ENCODE data around the gene SPRR1B. TPM values are rescaled to one million over a fixed set of nuclear protein-coding genes. Genes with fewer than 3 reads are reported as not detected.

Gene SPRR1B
- total and polyA plus RNA-seq, 2 of the 13 experiments (the other 11 are each of a cell fraction or from before 2014, with no cell fraction given) = not detected

Small RNA genes lying within 50 kb of the gene (small RNA-seq; reads per million reads assigned to genes)
- 0 reads per million in 3 experiments for gene AL356867.1 (ENCODE audit: insufficient read depth in 2 of 3, insufficient read length in 3 of 3, low read depth in 2 of 3, low replicate concordance in 1 of 3)
- 0 reads per million in 3 experiments for gene RF00322 (ENCODE audit: insufficient read depth in 2 of 3, insufficient read length in 3 of 3, low read depth in 2 of 3, low replicate concordance in 1 of 3)
- gene SPRR1A (ENCODE audit: insufficient read depth in 2 of 3, insufficient read length in 3 of 3, low read depth in 2 of 3, low replicate concordance in 1 of 3) = 0 reads per million in 3 experiments

Other genes starting within 250 kb of the SPRR1B start
- gene LCE1E, start 244.9 kb upstream of the SPRR1B start, total RNA-seq (2016; rRNA removed; fragmentation: Illumina TruSeq; extraction: Trizol) = not detected in 2 replicates
- 0.12 TPM in 2 replicates for gene LCE1E, start 244.9 kb upstream of the SPRR1B start, polyA plus RNA-seq (2011; rRNA removed)
- gene LCE1D, start 234.5 kb upstream of the SPRR1B start, total RNA-seq (2016; rRNA removed; fragmentation: Illumina TruSeq; extraction: Trizol) = not detected in 2 replicates
- gene LCE1D, start 234.5 kb upstream of the SPRR1B start, polyA plus RNA-seq (2011; rRNA removed) = not detected in 2 replicates
- gene LCE1C, start 224.6 kb upstream of the SPRR1B start, total RNA-seq (2016; rRNA removed; fragmentation: Illumina TruSeq; extraction: Trizol) = not detected in 2 replicates
- not detected in 2 replicates for gene LCE1C, start 224.6 kb upstream of the SPRR1B start, polyA plus RNA-seq (2011; rRNA removed)
- gene LCE1B, start 219.2 kb upstream of the SPRR1B start, total RNA-seq (2016; rRNA removed; fragmentation: Illumina TruSeq; extraction: Trizol) = not detected in 2 replicates
- not detected in 2 replicates for gene LCE1B, start 219.2 kb upstream of the SPRR1B start, polyA plus RNA-seq (2011; rRNA removed)
- gene LCE1A, start 203.7 kb upstream of the SPRR1B start, total RNA-seq (2016; rRNA removed; fragmentation: Illumina TruSeq; extraction: Trizol) = not detected in 2 replicates
- gene LCE1A, start 203.7 kb upstream of the SPRR1B start, polyA plus RNA-seq (2011; rRNA removed) = not detected in 2 replicates
- not detected in 2 replicates for gene LCE6A, start 188.3 kb upstream of the SPRR1B start, total RNA-seq (2016; rRNA removed; fragmentation: Illumina TruSeq; extraction: Trizol)
- gene LCE6A, start 188.3 kb upstream of the SPRR1B start, polyA plus RNA-seq (2011; rRNA removed) = not detected in 2 replicates
- gene LCE7A, start 171.2 kb upstream of the SPRR1B start, total RNA-seq (2016; rRNA removed; fragmentation: Illumina TruSeq; extraction: Trizol) = not detected in 2 replicates
- gene LCE7A, start 171.2 kb upstream of the SPRR1B start, polyA plus RNA-seq (2011; rRNA removed) = not detected in 2 replicates
- gene SMCP, start 152.9 kb upstream of the SPRR1B start, total RNA-seq (2016; rRNA removed; fragmentation: Illumina TruSeq; extraction: Trizol) = not detected in 2 replicates
- gene SMCP, start 152.9 kb upstream of the SPRR1B start, polyA plus RNA-seq (2011; rRNA removed) = not detected in 2 replicates
- gene IVL, start 122.7 kb upstream of the SPRR1B start, total RNA-seq (2016; rRNA removed; fragmentation: Illumina TruSeq; extraction: Trizol) = not detected in 2 replicates
- not detected in 2 replicates for gene IVL, start 122.7 kb upstream of the SPRR1B start, polyA plus RNA-seq (2011; rRNA removed)
- gene SPRR5, start 84.0 kb upstream of the SPRR1B start, total RNA-seq (2016; rRNA removed; fragmentation: Illumina TruSeq; extraction: Trizol) = not detected in 2 replicates
- not detected in 2 replicates for gene SPRR5, start 84.0 kb upstream of the SPRR1B start, polyA plus RNA-seq (2011; rRNA removed)
- gene SPRR4, start 60.6 kb upstream of the SPRR1B start, total RNA-seq (2016; rRNA removed; fragmentation: Illumina TruSeq; extraction: Trizol) = not detected in 2 replicates
- not detected in 2 replicates for gene SPRR4, start 60.6 kb upstream of the SPRR1B start, polyA plus RNA-seq (2011; rRNA removed)
- not detected in 2 replicates for gene SPRR1A, start 47.1 kb upstream of the SPRR1B start, total RNA-seq (2016; rRNA removed; fragmentation: Illumina TruSeq; extraction: Trizol)
- not detected in 2 replicates for gene SPRR1A, start 47.1 kb upstream of the SPRR1B start, polyA plus RNA-seq (2011; rRNA removed)
- gene SPRR3, start 29.5 kb upstream of the SPRR1B start, total RNA-seq (2016; rRNA removed; fragmentation: Illumina TruSeq; extraction: Trizol) = not detected in 2 replicates
- gene SPRR3, start 29.5 kb upstream of the SPRR1B start, polyA plus RNA-seq (2011; rRNA removed) = not detected in 2 replicates
- gene SPRR2D, start 9.9 kb downstream of the SPRR1B start, total RNA-seq (2016; rRNA removed; fragmentation: Illumina TruSeq; extraction: Trizol) = not detected in 2 replicates
- gene SPRR2D, start 9.9 kb downstream of the SPRR1B start, polyA plus RNA-seq (2011; rRNA removed) = not detected in 2 replicates
- not detected in 2 replicates for gene SPRR2A, start 26.3 kb downstream of the SPRR1B start, total RNA-seq (2016; rRNA removed; fragmentation: Illumina TruSeq; extraction: Trizol)
- not detected in 2 replicates for gene SPRR2A, start 26.3 kb downstream of the SPRR1B start, polyA plus RNA-seq (2011; rRNA removed)
- not detected in 2 replicates for gene SPRR2B, start 40.4 kb downstream of the SPRR1B start, total RNA-seq (2016; rRNA removed; fragmentation: Illumina TruSeq; extraction: Trizol)
- not detected in 2 replicates for gene SPRR2B, start 40.4 kb downstream of the SPRR1B start, polyA plus RNA-seq (2011; rRNA removed)
- gene SPRR2E, start 63.3 kb downstream of the SPRR1B start, total RNA-seq (2016; rRNA removed; fragmentation: Illumina TruSeq; extraction: Trizol) = not detected in 2 replicates
- not detected in 2 replicates for gene SPRR2E, start 63.3 kb downstream of the SPRR1B start, polyA plus RNA-seq (2011; rRNA removed)
- gene SPRR2F, start 82.3 kb downstream of the SPRR1B start, total RNA-seq (2016; rRNA removed; fragmentation: Illumina TruSeq; extraction: Trizol) = not detected in 2 replicates
- not detected in 2 replicates for gene SPRR2F, start 82.3 kb downstream of the SPRR1B start, polyA plus RNA-seq (2011; rRNA removed)
- not detected in 2 replicates for gene SPRR2G, start 119.7 kb downstream of the SPRR1B start, total RNA-seq (2016; rRNA removed; fragmentation: Illumina TruSeq; extraction: Trizol)
- gene SPRR2G, start 119.7 kb downstream of the SPRR1B start, polyA plus RNA-seq (2011; rRNA removed) = not detected in 2 replicates
- not detected in 2 replicates for gene LELP1, start 172.2 kb downstream of the SPRR1B start, total RNA-seq (2016; rRNA removed; fragmentation: Illumina TruSeq; extraction: Trizol)
- not detected in 2 replicates for gene LELP1, start 172.2 kb downstream of the SPRR1B start, polyA plus RNA-seq (2011; rRNA removed)
- not detected in 2 replicates for gene PRR9, start 186.4 kb downstream of the SPRR1B start, total RNA-seq (2016; rRNA removed; fragmentation: Illumina TruSeq; extraction: Trizol)
- gene PRR9, start 186.4 kb downstream of the SPRR1B start, polyA plus RNA-seq (2011; rRNA removed) = not detected in 2 replicates
- gene LORICRIN, start 228.5 kb downstream of the SPRR1B start, total RNA-seq (2016; rRNA removed; fragmentation: Illumina TruSeq; extraction: Trizol) = not detected in 2 replicates
- not detected in 2 replicates for gene LORICRIN, start 228.5 kb downstream of the SPRR1B start, polyA plus RNA-seq (2011; rRNA removed)